Middle frontal gyrus (tissue), 1 donor: ENCODE results near the gene ZBTB8B.
"Not testable (repeated sequence)": the region's sequence is repeated elsewhere in the genome, so short reads cannot be mapped to it uniquely, and the experiment has no call there.

Experiments used
- DNase-seq: peaks from one replicate; pipeline ENCODE4 v3.0.0-alpha.2; 2015; ENCODE audit warnings: low spot score; ENCODE audit errors: extremely low spot score

The ZBTB8B gene

GRCh38 chr1:32464716-32465577 is at the start of gene ZBTB8B:
ZBTB8B (plus strand) TSS chr1:32465072; CDS start chr1:32470625, 5,553 bp downstream.
- peak; percentile 83 for DNase-seq

GRCh38 chr1:32421775-32422174 is 43.1 kb upstream of the ZBTB8B start:
- no peak for DNase-seq

- no peak for DNase-seq
Observed at GRCh38 chr1:32426489-32427255, 38.2 kb upstream of the ZBTB8B start.

GRCh38 chr1:32427264-32427963 is 37.5 kb upstream of the ZBTB8B start:
- DNase-seq = no peak

- DNase-seq = no peak
Observed at GRCh38 chr1:32431736-32432400, 33.0 kb upstream of the ZBTB8B start.

GRCh38 chr1:32438136-32438535 is 26.7 kb upstream of the ZBTB8B start:
- DNase-seq = no peak

- not testable (repeated sequence) for DNase-seq
Observed at GRCh38 chr1:32438777-32439176, 26.1 kb upstream of the ZBTB8B start.

- DNase-seq = not testable (repeated sequence)
Observed at GRCh38 chr1:32441467-32441866, 23.4 kb upstream of the ZBTB8B start.

GRCh38 chr1:32447469-32448185 is 17.2 kb upstream of the ZBTB8B start:
- no peak for DNase-seq

- peak; percentile 39 for DNase-seq
Observed at GRCh38 chr1:32448186-32448772, 16.6 kb upstream of the ZBTB8B start.

- DNase-seq = no peak
Observed at GRCh38 chr1:32448773-32449456, 16.0 kb upstream of the ZBTB8B start.

GRCh38 chr1:32449457-32449831 is 15.4 kb upstream of the ZBTB8B start:
- not testable (repeated sequence) for DNase-seq

GRCh38 chr1:32454726-32455125 is 10.1 kb upstream of the ZBTB8B start:
- DNase-seq = no peak

GRCh38 chr1:32455958-32456357 is 8.9 kb upstream of the ZBTB8B start:
- DNase-seq = no peak

- not testable (repeated sequence) for DNase-seq
Observed at GRCh38 chr1:32458798-32459197, 6.1 kb upstream of the ZBTB8B start.

GRCh38 chr1:32462977-32463376 is 1.9 kb upstream of the ZBTB8B start:
- not testable (repeated sequence) for DNase-seq

GRCh38 chr1:32464191-32464715 is 619 bp upstream of the ZBTB8B start:
- no peak for DNase-seq

- DNase-seq = no peak
Observed at GRCh38 chr1:32465578-32465933, 684 bp downstream of the ZBTB8B start.

GRCh38 chr1:32466761-32467160 is 1.9 kb downstream of the ZBTB8B start:
- DNase-seq = no peak
